ENCODE measurements around the gene TSEN54. TPM values are rescaled to one million over a fixed set of nuclear protein-coding genes. Genes with fewer than 3 reads are reported as not detected.
A peak's percentile ranks its signal among the peaks of the same experiment; 100 is the strongest.

TSEN54 gene
- total RNA-seq, 4 donors from 2014 or later, result 36.6 to 105 (median 61.2) TPM

DNA sequence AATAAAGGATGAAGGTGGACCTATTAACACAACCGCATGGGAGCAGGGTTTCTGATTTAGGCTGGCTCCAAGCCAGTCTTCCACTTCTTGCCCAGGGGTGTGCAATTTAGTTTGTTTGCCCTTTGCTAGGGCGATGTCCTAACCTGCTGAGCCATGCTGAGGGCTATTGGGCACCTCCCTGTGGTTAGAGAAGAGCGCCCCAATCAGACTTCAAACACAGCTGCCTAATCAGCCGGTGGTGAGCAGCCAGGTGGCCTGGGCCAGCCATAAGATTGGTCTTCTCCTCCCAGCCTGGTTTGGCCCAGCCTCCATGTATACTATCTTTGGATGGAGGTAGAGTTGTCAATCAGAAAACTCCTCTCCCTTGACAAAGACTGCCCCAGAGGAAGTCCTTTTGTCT lies 44.2 kb upstream of the TSEN54 start:
- WGBS, 2 donors (ENCODE audit: low coverage in 1 of 2), result 51% methylated on average over 4 of the region's 4 CpGs; no CpG with 5 or more reads in 1 of the 2 donors
- in situ Hi-C loops (cut with MboI; ENCODE audit: low pct_ligation_motif_present in 1 of 4, low pct_unique_long_range_greater_than_20kb in 1 of 4, low sequenced_read_pairs in 3 of 4) (no loop called here), intact Hi-C loops (cut with DNase I; ENCODE audit: low total_unique reads) (no loop called here)
- TF ChIP-seq POLR2A (IDR thresholded peaks at IDR 0.05) (no peak), EP300 (IDR thresholded peaks at IDR 0.05; ENCODE audit: low read depth) (no peak), POLR2AphosphoS5 (IDR thresholded peaks at IDR 0.05) (no peak)
- TF ChIP-seq, protein P1, sequence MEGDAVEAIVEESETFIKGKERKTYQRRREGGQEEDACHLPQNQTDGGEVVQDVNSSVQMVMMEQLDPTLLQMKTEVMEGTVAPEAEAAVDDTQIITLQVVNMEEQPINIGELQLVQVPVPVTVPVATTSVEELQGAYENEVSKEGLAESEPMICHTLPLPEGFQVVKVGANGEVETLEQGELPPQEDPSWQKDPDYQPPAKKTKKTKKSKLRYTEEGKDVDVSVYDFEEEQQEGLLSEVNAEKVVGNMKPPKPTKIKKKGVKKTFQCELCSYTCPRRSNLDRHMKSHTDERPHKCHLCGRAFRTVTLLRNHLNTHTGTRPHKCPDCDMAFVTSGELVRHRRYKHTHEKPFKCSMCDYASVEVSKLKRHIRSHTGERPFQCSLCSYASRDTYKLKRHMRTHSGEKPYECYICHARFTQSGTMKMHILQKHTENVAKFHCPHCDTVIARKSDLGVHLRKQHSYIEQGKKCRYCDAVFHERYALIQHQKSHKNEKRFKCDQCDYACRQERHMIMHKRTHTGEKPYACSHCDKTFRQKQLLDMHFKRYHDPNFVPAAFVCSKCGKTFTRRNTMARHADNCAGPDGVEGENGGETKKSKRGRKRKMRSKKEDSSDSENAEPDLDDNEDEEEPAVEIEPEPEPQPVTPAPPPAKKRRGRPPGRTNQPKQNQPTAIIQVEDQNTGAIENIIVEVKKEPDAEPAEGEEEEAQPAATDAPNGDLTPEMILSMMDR (IDR thresholded peaks at IDR 0.05), result no peak
- no peak for DNase-seq
- Histone ChIP-seq H3K9me3 (no peaks in the 10 kb centered on the region), H3K4me1 (peaks cover 18 to 40% (median 30%) of the 10 kb centered on the region in 4 donors), H3K36me3 (peaks cover 0 to 5% (median 0%) of the 10 kb centered on the region in 4 donors), H3K27ac (peak overlapping the region in 1 of 4 donors; percentile 3), H3K27me3 (no peaks in the 10 kb centered on the region), H3K4me3 (no peak overlapping the region)

DNA sequence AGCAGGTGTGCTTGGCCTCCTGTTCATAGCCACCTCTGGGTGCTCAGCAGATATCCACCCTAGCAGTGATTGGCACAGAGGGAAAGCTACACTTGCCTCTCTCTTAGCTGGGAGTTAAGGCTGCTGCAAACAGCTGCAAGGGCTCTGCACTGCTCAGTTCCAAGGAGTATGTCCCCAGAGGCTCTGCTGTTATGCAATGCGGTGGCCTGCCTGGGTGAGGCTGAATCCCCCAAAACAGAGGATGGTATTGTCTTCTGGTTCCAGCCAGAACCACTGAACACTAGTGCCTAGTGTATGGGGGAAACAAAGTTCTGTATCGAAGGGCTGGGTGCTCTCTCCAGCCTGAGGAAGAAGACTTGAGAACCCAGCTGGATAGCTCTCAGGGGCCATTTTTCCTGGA lies 43.1 kb upstream of the TSEN54 start:
- H3K4me3 ChIP-seq, result no peak overlapping the region
- in situ Hi-C loops (cut with MboI; ENCODE audit: low pct_ligation_motif_present in 1 of 4, low pct_unique_long_range_greater_than_20kb in 1 of 4, low sequenced_read_pairs in 3 of 4), result no loop called here
- peaks cover 18 to 44% (median 30%) of the 10 kb centered on the region in 4 donors for H3K4me1 ChIP-seq
- H3K36me3 ChIP-seq, result peaks cover 0 to 5% (median 0%) of the 10 kb centered on the region in 4 donors
- no peak for TF ChIP-seq POLR2AphosphoS5 (IDR thresholded peaks at IDR 0.05)
- no peak for TF ChIP-seq EP300 (IDR thresholded peaks at IDR 0.05; ENCODE audit: low read depth)
- TF ChIP-seq, protein P1 (IDR thresholded peaks at IDR 0.05), result no peak
- TF ChIP-seq POLR2A (IDR thresholded peaks at IDR 0.05), result no peak
- no peaks in the 10 kb centered on the region for H3K9me3 ChIP-seq
- 95% methylated on average over 2 of the region's 2 CpGs; no CpG with 5 or more reads in 1 of the 2 donors for WGBS, 2 donors (ENCODE audit: low coverage in 1 of 2)
- H3K27me3 ChIP-seq, result no peaks in the 10 kb centered on the region
- intact Hi-C loops (cut with DNase I; ENCODE audit: low total_unique reads), result no loop called here
- DNase-seq, result no peak
- no peak overlapping the region for H3K27ac ChIP-seq

DNA sequence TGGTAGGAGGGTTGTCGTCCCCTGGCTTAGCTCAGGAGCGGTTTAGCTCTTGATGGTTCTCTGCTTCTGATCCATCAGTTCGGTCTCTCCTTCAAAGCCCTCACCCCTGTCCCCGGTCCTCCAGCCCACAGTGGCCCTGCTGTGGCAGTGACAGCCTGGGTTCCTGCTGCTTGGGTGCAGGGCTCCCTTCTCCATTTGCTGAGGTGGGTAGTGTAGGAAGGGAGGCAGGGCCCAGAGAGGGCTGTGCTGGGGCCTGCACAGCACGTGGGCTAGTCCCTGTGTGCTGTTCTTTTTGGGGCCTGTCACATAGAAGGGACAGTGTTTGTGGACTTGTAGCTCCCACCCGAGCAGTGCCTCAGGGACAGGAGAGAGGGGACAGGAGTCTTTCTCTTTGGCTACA lies 41.6 kb upstream of the TSEN54 start:
- no peak overlapping the region for H3K4me3 ChIP-seq
- TF ChIP-seq POLR2A (IDR thresholded peaks at IDR 0.05) (no peak), POLR2AphosphoS5 (IDR thresholded peaks at IDR 0.05) (no peak), EP300 (IDR thresholded peaks at IDR 0.05; ENCODE audit: low read depth) (no peak)
- TF ChIP-seq, protein P1 (IDR thresholded peaks at IDR 0.05), result no peak
- H3K36me3 ChIP-seq, result peaks cover 0 to 5% (median 0%) of the 10 kb centered on the region in 4 donors
- in situ Hi-C loops (cut with MboI; ENCODE audit: low pct_ligation_motif_present in 1 of 4, low pct_unique_long_range_greater_than_20kb in 1 of 4, low sequenced_read_pairs in 3 of 4) (no loop called here), intact Hi-C loops (cut with DNase I; ENCODE audit: low total_unique reads) (no loop called here)
- DNase-seq, result no peak
- H3K4me1 ChIP-seq, result peaks cover 18 to 32% (median 23%) of the 10 kb centered on the region in 4 donors
- H3K27me3 ChIP-seq, result no peaks in the 10 kb centered on the region
- H3K27ac ChIP-seq, result peak overlapping the region in 2 of 4 donors; percentile 58 to 76
- no peaks in the 10 kb centered on the region for H3K9me3 ChIP-seq
- 89% methylated on average over 6 of the region's 6 CpGs; no CpG with 5 or more reads in 1 of the 2 donors for WGBS, 2 donors (ENCODE audit: low coverage in 1 of 2)

DNA sequence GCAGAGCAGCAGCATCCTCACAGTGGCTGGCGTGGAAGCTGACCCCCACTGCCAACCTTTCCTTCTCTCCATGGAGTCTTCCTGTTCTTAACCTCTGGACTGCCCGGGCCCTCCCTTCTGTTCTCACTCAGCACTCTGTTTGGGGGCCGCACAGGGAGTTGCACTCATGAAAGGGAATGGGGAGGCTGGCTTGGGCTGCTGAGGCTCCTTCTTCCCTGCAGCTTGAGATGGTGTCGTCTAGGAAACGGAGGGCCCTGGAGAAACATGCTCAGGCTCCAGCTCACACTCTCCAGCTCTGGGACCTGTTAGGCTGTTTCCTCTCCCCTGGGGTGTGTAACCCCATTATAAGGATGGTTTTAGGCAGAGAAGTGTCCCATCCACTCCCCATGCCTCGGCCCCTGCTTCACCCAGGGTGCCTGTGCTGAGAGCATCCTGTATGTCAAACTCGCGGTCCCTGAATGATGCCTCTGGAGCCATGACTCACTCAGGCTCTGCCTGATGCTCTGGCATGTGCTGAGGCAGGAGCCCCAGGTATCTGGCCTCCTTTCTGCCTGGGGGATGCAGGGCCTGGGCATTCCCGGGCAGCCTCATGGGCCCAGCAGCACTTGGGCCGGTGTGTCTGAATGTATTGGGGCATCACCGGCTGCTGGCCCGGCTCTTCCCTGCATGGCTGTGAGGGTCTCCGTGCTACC lies 41.0 kb upstream of the TSEN54 start:
- in situ Hi-C loops (cut with MboI; ENCODE audit: low pct_ligation_motif_present in 1 of 4, low pct_unique_long_range_greater_than_20kb in 1 of 4, low sequenced_read_pairs in 3 of 4) (no loop called here), intact Hi-C loops (cut with DNase I; ENCODE audit: low total_unique reads) (no loop called here)
- Histone ChIP-seq H3K9me3 (no peaks in the 10 kb centered on the region), H3K4me3 (no peak overlapping the region), H3K36me3 (peaks cover 0 to 5% (median 0%) of the 10 kb centered on the region in 4 donors), H3K4me1 (peaks cover 17 to 26% (median 22%) of the 10 kb centered on the region in 4 donors), H3K27me3 (no peaks in the 10 kb centered on the region), H3K27ac (peak overlapping the region; percentile 53 to 76 (median 60))
- TF ChIP-seq, protein P1 (IDR thresholded peaks at IDR 0.05), result no peak
- no peak for TF ChIP-seq POLR2AphosphoS5 (IDR thresholded peaks at IDR 0.05)
- TF ChIP-seq POLR2A (IDR thresholded peaks at IDR 0.05), result no peak
- no peak for TF ChIP-seq EP300 (IDR thresholded peaks at IDR 0.05; ENCODE audit: low read depth)
- no peak for DNase-seq
- WGBS, 2 donors (ENCODE audit: low coverage in 1 of 2), result 77% methylated on average over 13 of the region's 13 CpGs; no CpG with 5 or more reads in 1 of the 2 donors

Measured in transverse colon (tissue), 4 donors.